NB4 (cell line): ENCODE results near the gene SPINK13.
"Not testable (repeated sequence)": the region's sequence is repeated elsewhere in the genome, so short reads cannot be mapped to it uniquely, and the experiment has no call there.

Source experiments
- CTCF ChIP-seq: IDR thresholded peaks from one replicate; pipeline ENCODE4 v1.5.1; 2012; ENCODE audit warnings: low read depth, low read length
- MAX ChIP-seq: IDR thresholded peaks from 2 replicates; pipeline ENCODE4 v1.6.1; 2011; ENCODE audit warnings: low read depth, low read length
- POLR2A ChIP-seq: IDR thresholded peaks from 2 replicates; pipeline ENCODE4 v1.6.1; 2011; ENCODE audit warnings: mild to moderate bottlenecking; ENCODE audit not compliant: insufficient read length; ENCODE audit errors: extremely low read depth

GRCh38 chr5:148281336-148281735 is 12.7 kb downstream of the SPINK13 start:
- not testable (repeated sequence) for TF ChIP-seq CTCF, POLR2A, MAX
